Lower lobe of right lung (tissue), 2 donors: ENCODE measurements around the gene MAGEA12. TPM values are rescaled to one million over a fixed set of nuclear protein-coding genes. Genes with fewer than 3 reads are reported as not detected.
"Not testable (repeated sequence)": the region's sequence is repeated elsewhere in the genome, so short reads cannot be mapped to it uniquely, and the experiment has no call there.

Source experiments
- ATAC-seq, 2 donors: fragments of 200-7000 bp; cut with Tn5 transposase; one replicate each; pipeline ENCODE4 v1.9.1; 2020 to 2022; ENCODE audit warnings: mild to moderate bottlenecking in 2 of 2, moderate library complexity in 2 of 2
- DNase-seq: peaks from one replicate; pipeline ENCODE4 v3.0.0-alpha.2; 2020
- H3K27ac ChIP-seq: fragments of 200-600 bp; one replicate; pipeline ENCODE4 v1.8.0; 2022
- H3K27me3 ChIP-seq: fragments of 200-600 bp; one replicate; pipeline ENCODE4 v1.8.0; 2022; ENCODE audit warnings: low read depth
- H3K36me3 ChIP-seq: fragments of 200-600 bp; one replicate; pipeline ENCODE4 v1.8.0; 2022; ENCODE audit warnings: mild to moderate bottlenecking
- H3K4me1 ChIP-seq: fragments of 200-600 bp; one replicate; pipeline ENCODE4 v1.8.0; 2022
- H3K4me3 ChIP-seq: fragments of 200-600 bp; one replicate; pipeline ENCODE4 v1.8.0; 2022; ENCODE audit warnings: mild to moderate bottlenecking
- H3K9me3 ChIP-seq: fragments of 200-600 bp; one replicate; pipeline ENCODE4 v1.8.0; 2022
- intact Hi-C: fragments of 100-400 bp; cut with DNase I; formaldehyde crosslinking; loops from one replicate; pipeline ENCODE4 v1.11.0; 2022
- total RNA-seq: library from RNA; stranded (reverse); fragmentation: NEBNext Ultra II Directional; extraction: Animal tissue kit (Norgen Biotek cat#: 25700); gene quantifications from one replicate; pipeline ENCODE4 v1.2.1, GENCODE V29; 2021
- TF ChIP-seq, protein P1 (sequence below): fragments of 200-600 bp; IDR thresholded peaks from one replicate; pipeline ENCODE4 v1.8.0; 2022; ENCODE audit warnings: antibody characterized with exemption, mild to moderate bottlenecking
- donor health status: DM: no; HTN: yes; CAD: no; lungs with severe emphysema.

MAGEA12 gene
- total RNA-seq, 1 donor from 2014 or later = not detected

DNA sequence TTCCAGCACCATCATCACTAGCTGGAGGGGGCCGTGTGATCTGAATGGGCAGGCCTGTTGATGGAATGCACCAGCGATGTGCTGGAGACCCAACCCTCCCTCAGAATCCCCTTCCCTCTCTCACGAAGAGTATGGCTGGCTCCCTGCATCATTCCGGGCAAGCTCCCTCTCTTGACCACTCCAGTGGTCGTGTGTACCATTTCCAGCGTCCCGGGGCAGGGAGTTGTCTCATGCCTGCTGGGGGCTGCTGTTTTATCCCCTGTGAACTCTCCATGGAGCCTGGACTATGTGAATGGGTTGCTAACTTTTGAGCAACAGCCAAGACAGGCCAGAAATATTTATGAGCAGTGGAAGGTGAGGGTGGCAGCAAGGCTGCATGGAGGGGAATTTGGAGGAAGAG lies 8.1 kb upstream of the MAGEA12 start:
- TF ChIP-seq, protein P1, sequence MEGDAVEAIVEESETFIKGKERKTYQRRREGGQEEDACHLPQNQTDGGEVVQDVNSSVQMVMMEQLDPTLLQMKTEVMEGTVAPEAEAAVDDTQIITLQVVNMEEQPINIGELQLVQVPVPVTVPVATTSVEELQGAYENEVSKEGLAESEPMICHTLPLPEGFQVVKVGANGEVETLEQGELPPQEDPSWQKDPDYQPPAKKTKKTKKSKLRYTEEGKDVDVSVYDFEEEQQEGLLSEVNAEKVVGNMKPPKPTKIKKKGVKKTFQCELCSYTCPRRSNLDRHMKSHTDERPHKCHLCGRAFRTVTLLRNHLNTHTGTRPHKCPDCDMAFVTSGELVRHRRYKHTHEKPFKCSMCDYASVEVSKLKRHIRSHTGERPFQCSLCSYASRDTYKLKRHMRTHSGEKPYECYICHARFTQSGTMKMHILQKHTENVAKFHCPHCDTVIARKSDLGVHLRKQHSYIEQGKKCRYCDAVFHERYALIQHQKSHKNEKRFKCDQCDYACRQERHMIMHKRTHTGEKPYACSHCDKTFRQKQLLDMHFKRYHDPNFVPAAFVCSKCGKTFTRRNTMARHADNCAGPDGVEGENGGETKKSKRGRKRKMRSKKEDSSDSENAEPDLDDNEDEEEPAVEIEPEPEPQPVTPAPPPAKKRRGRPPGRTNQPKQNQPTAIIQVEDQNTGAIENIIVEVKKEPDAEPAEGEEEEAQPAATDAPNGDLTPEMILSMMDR = no peak
- intact Hi-C loops = no loop called here
- no peaks in the 10 kb centered on the region for H3K4me1 ChIP-seq
- no peak overlapping the region for H3K4me3 ChIP-seq
- H3K36me3 ChIP-seq = no peaks in the 10 kb centered on the region
- no peaks in the 10 kb centered on the region for H3K27me3 ChIP-seq
- ATAC-seq (no peak), DNase-seq (no peak)
- H3K9me3 ChIP-seq = no peaks in the 10 kb centered on the region
- H3K27ac ChIP-seq = no peak overlapping the region

DNA sequence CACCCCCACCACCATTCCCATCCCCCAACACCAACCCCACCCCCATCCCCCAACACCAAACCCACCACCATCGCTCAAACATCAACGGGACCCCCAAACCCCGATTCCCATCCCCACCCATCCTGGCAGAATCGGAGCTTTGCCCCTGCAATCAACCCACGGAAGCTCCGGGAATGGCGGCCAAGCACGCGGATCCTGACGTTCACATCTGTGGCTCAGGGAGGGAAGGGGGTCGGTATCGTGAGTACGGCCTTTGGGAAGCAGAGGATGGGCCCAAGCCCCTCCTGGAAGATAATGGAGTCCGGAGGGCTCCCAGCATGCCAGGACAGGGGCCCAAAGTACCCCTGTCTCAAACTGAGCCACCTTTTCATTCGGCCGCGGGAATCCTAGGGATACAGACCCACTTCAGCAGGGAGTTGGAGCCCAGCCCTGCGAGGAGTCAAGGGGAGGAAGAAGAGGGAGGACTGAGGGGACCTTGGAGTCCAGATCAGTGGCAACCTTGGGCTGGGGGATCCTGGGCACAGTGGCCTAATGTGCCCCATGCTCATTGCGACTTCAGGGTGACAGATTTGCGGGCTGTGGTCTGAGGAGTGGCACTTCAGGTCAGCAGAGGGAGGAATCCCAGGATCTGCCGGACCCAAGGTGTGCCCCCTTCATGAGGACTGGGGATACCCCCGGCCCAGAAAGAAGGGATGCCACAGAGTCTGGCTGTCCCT lies 744 bp downstream of the MAGEA12 start:
- H3K9me3 ChIP-seq, H3K27ac ChIP-seq, H3K4me1 ChIP-seq, H3K36me3 ChIP-seq, H3K4me3 ChIP-seq, ATAC-seq, DNase-seq, intact Hi-C loops, H3K27me3 ChIP-seq: not testable (repeated sequence)

DNA sequence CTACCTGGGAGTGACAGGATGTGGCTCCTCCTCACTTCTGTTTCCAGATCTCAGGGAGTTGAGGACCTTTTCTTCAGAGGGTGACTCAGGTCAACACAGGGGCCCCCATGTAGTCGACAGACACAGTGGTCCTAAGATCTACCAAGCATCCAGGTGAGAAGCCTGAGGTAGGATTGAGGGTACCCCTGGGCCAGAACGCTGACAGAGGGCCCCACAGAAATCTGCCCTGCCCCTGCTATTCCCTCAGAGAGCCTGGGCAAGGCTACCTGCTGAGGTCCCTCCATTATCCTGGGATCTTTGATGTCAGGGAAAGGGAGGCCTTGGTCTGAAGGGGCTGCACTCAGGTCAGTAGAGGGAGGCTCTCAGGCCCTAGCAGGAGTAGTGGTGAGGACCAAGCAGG lies 1.5 kb downstream of the MAGEA12 start:
- intact Hi-C loops = no loop called here
- no peaks in the 10 kb centered on the region for H3K36me3 ChIP-seq
- no peaks in the 10 kb centered on the region for H3K4me1 ChIP-seq
- no peaks in the 10 kb centered on the region for H3K9me3 ChIP-seq
- no peak overlapping the region for H3K4me3 ChIP-seq
- DNase-seq (no peak), ATAC-seq (no peak)
- H3K27ac ChIP-seq = no peak overlapping the region
- TF ChIP-seq, protein P1 = no peak
- H3K27me3 ChIP-seq = no peaks in the 10 kb centered on the region

DNA sequence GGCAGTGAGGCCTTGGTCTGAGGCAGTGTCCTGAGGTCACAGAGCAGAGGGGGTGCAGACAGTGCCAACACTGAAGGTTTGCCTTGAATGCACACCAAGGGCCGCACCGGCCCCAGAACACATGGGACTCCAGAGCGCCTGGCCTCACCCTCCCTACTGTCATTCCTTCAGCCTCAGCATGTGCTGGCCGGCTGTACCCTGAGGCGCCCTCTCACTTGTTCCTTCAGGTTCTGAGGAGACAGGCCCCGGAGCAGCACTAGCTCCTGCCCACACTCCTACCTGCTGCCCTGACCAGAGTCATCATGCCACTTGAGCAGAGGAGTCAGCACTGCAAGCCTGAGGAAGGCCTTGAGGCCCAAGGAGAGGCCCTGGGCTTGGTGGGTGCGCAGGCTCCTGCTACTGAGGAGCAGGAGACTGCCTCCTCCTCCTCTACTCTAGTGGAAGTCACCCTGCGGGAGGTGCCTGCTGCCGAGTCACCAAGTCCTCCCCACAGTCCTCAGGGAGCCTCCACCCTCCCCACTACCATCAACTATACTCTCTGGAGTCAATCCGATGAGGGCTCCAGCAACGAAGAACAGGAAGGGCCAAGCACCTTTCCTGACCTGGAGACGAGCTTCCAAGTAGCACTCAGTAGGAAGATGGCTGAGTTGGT lies 2.4 kb downstream of the MAGEA12 start:
- no peaks in the 10 kb centered on the region for H3K9me3 ChIP-seq
- DNase-seq = no peak
- TF ChIP-seq, protein P1 = no peak
- H3K4me3 ChIP-seq = no peak overlapping the region
- intact Hi-C loops = no loop called here
- H3K27ac ChIP-seq = no peak overlapping the region
- no peaks in the 10 kb centered on the region for H3K4me1 ChIP-seq
- no peaks in the 10 kb centered on the region for H3K36me3 ChIP-seq
- ATAC-seq = no peak
- H3K27me3 ChIP-seq = no peaks in the 10 kb centered on the region

DNA sequence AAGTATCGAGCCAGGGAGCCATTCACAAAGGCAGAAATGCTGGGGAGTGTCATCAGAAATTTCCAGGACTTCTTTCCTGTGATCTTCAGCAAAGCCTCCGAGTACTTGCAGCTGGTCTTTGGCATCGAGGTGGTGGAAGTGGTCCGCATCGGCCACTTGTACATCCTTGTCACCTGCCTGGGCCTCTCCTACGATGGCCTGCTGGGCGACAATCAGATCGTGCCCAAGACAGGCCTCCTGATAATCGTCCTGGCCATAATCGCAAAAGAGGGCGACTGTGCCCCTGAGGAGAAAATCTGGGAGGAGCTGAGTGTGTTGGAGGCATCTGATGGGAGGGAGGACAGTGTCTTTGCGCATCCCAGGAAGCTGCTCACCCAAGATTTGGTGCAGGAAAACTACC lies 3.0 kb downstream of the MAGEA12 start:
- DNase-seq, H3K36me3 ChIP-seq, H3K4me3 ChIP-seq, H3K27me3 ChIP-seq, ATAC-seq, intact Hi-C loops, H3K4me1 ChIP-seq, H3K9me3 ChIP-seq, H3K27ac ChIP-seq: not testable (repeated sequence)

DNA sequence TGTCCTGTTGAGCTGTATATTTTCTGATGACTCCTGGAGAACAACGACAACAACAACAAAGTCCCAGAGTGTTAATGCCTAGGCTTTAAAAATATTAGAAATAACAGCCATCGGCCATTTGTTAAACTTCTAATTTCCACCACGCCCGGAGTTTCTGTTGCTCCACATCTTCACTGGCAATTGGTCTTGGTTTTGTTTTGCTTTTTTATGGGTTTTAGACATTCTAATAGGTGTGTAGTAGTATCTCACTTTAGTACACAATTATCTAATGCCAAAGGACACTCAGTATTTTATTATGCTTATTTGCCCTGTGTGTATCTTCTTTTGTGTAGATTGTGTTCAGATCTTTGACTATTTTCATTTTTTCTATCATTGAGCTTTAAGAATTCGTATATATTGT lies 5.0 kb downstream of the MAGEA12 start:
- no peaks in the 10 kb centered on the region for H3K36me3 ChIP-seq
- H3K27me3 ChIP-seq = no peaks in the 10 kb centered on the region
- H3K9me3 ChIP-seq = no peaks in the 10 kb centered on the region
- H3K27ac ChIP-seq = no peak overlapping the region
- DNase-seq (no peak), ATAC-seq (no peak)
- TF ChIP-seq, protein P1 = no peak
- H3K4me3 ChIP-seq = no peak overlapping the region
- no peaks in the 10 kb centered on the region for H3K4me1 ChIP-seq
- intact Hi-C loops = no loop called here

DNA sequence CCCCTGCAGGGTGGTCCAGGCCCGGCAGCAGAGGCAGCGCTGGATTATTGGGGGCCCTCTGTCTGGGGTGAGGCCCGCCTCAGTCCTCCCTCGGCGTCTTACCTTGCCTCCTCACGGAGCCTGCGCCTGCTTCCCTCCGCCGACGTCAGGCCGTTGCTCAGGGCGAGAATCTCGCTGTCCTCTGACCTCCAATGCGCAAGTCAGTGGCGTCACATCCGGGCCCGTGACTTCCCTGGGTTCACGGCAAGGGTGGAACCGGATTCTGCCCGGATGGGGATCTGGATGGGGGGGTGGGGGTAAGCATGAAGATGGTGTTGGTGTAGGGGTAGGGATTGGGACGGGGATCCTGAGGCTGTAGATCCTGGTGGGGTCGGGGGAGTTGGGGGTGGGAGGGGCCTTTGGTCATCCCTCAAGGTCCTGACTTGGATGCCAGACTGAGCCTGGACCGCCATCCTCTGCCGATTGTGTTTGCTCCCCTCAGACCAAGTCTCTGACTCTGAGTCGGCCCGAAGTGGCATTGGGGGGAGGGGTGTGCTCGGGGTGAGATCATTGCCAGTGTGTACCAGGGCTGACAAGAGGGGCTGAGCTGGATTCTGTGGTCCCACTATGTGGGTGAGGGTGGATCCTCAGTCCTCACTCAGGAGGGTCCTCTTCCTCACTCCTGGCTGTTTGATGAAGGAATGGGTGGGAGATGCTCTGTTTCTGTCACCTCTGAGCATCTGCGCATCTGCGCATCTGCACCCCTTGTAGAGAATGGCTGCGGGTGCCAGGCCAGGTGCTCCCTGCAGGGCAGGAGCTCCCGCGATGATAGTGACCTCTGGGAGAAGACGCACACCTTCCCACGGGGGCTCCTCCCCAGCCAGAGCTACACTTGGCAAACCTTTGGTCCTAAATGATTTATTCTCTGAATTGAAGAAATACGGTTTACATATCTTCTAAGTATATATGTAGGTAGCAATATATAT lies 20.4 kb downstream of the MAGEA12 start, which contains the start of gene MAGEA2:
Gene MAGEA2 (minus strand): TSS at position 157 of the 965 bp plus-strand sequence. CDS start 2,479 bp downstream, outside the sequence.
- H3K27me3 ChIP-seq, H3K4me1 ChIP-seq, H3K4me3 ChIP-seq, DNase-seq, ATAC-seq, H3K27ac ChIP-seq, H3K36me3 ChIP-seq, intact Hi-C loops, H3K9me3 ChIP-seq: not testable (repeated sequence)

DNA sequence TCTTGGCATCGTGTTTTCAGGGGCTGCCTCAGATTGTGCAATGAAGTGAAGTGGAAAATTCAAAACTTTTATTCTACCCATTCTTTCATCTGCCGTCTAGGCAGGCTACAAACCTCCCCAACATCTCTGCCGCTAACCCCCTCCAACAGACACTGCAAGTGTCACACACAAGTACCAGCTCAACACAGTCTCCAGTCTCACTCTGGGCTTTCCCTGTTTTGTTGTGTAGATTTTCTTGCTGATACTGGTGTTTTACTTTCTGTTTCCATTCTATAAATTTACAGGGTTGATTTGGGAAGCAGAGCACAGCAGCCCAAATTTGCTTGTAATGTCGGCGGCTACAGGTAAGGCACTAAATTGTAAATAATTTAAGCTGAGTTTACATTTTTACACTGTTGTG lies 21.3 kb downstream of the MAGEA12 start:
- H3K4me1 ChIP-seq, H3K36me3 ChIP-seq, H3K27ac ChIP-seq, H3K27me3 ChIP-seq, H3K9me3 ChIP-seq, DNase-seq, H3K4me3 ChIP-seq, ATAC-seq, intact Hi-C loops: not testable (repeated sequence)

DNA sequence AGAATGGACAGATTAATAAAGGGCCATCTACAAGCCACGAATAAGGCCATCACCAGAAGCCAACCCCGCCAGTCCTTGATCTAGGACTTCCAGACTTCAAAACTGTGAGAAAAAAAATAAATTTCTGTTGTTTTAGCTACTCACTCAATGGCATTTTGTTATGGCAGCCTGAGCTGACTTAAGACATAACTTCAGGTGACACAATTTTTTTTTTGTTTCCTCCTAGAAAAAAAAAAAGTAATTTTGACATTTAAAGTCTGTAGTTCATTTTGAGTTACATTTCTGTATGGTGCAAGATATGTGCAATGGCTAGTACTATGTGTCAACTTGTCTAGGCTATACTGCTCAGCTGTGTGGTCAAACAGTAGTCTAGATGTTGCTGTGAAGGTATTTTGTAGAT lies 25.4 kb downstream of the MAGEA12 start, which contains the start of gene CSAG3:
Gene CSAG3 (plus strand): TSS at position 301 of the 400 bp plus-strand sequence.
- ATAC-seq, intact Hi-C loops, H3K9me3 ChIP-seq, H3K27me3 ChIP-seq, DNase-seq, H3K27ac ChIP-seq, H3K4me1 ChIP-seq, H3K36me3 ChIP-seq, H3K4me3 ChIP-seq: not testable (repeated sequence)
